GM12801 (cell line): ENCODE data around the gene STK25.

Experiments
- CTCF ChIP-seq: IDR thresholded peaks from one replicate; pipeline ENCODE4 v1.5.1; 2011; ENCODE audit warnings: control low read depth; ENCODE audit not compliant: insufficient read length; ENCODE audit errors: extremely low read depth

STK25 gene

GRCh38 chr2:241496904-241497877 is 11.2 kb downstream of the STK25 start:
- no peak for TF ChIP-seq CTCF

DNA sequence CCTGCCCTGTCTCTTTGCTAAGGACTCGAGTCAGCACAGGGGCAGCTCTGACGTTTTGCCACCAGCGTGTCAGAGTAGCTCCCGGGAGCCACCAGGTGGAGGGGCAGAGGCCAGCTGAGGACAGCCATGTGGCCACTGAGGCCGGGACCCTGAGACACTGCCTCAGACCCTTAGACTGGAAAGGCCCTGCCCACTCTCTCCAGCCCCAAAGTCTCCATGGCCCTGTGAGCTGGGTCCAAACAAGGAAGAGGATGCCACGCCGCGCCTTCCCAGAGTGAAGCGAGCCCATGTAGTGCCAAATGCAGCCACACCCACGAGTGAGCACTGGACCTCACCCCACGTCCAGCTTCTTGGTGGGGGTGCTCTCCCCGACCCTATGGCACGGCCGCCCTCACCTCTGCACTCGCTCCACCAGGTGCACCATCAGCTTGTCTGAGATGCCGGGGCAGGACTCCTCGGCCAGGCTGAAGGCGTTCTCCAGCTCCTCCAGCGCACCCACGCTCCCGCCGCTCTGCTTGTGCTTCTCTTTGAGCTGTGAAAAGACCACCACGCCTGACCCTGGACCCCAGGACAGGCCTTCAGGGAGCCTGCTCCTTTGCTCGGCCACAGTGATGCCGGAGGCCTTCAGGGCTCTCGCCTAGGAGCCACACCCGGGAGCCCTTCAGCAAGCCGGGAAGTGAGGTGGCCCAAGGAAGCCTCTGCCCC is 12.2 kb downstream of the STK25 start:
- TF ChIP-seq CTCF, result no peak

DNA sequence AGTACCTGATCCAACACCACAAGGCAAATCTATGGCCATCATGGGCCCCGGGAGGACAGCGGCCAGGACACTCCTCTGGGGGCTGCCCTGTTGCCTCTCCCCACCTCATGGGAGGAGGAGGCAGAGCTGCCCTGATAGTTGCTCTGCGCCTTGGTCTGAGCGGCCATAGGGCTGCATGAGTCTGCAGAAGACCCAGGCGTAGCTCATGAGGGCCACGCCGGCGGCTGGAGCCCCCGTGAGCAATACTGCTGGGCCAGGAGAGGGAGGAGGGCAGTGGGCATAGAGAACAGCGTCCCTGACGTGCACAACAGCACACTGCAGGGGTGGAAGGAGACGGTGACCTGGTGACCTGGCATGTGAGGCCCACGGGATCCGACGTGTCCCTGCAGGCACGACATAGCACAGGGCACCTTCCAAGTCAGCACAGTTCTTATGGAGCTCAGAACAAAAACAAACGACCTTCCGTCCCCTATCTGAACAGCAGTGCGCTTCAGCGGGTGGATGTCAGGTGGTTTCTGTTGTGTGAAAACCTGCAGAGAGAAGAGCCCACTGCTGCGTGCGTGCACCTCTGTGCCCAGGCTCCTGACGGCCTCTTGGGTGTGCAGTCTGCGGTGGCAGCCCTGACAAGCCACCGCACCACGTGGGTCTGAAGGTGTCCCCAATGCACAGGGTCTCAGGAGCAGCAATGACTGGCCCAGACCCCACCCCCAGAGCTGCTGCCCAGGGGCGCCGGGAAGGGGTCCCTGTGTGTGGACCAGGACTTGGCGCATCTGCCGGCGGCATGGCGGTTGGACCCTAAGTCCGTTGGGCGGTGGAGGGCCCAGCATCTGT is 13.0 kb downstream of the STK25 start:
- no peak for TF ChIP-seq CTCF

- TF ChIP-seq CTCF, result no peak
Measured at GRCh38 chr2:241494311-241494908, 14.0 kb downstream of the STK25 start.

DNA sequence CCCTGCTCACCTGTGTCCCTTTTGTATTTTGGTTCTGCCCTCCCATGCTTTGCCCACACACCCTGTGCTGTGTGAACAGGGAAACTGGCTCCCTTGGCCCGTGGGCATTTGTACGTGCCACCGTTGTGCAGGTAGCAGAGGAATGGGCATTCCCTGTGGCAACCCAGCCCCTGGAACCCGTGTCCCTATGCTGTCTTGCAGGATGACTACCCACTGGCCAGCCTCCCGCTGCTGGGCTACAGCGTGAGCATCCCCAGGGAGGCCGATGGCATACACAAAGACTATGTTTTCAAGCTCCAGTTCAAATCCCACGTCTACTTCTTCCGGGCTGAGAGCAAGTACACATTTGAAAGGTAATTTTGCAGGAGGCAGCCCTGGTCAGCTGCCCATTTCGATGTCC is 15.3 kb downstream of the STK25 start:
- TF ChIP-seq CTCF, result no peak

GRCh38 chr2:241492174-241492565 is 16.2 kb downstream of the STK25 start:
- no peak for TF ChIP-seq CTCF
